ES-I3 (cell line): ENCODE results near the gene RIC1.
"Not testable (repeated sequence)": the region's sequence is repeated elsewhere in the genome, so short reads cannot be mapped to it uniquely, and the experiment has no call there.

Experiments used
- H3K36me3 ChIP-seq: 2 replicates; pipeline ENCODE4 v1.6.1; 2013; ENCODE audit warnings: mild to moderate bottlenecking, low read length, control low read depth, moderate library complexity; ENCODE audit not compliant: insufficient read depth
- H3K4me1 ChIP-seq: 2 replicates; pipeline ENCODE4 v1.6.1; 2013; ENCODE audit warnings: mild to moderate bottlenecking, control low read depth, low read length; ENCODE audit not compliant: insufficient read depth
- H3K9ac ChIP-seq: 2 replicates; pipeline ENCODE4 v1.6.1; 2013; ENCODE audit warnings: low read depth, mild to moderate bottlenecking, low read length, moderate library complexity
- H3K9me3 ChIP-seq: 2 replicates; pipeline ENCODE4 v1.6.1; 2013; ENCODE audit warnings: mild to moderate bottlenecking, low read length, moderate library complexity; ENCODE audit not compliant: control insufficient read depth, insufficient read depth

The RIC1 gene

GRCh38 chr9:5631026-5631425 is 2.1 kb downstream of the RIC1 start:
- Histone ChIP-seq H3K4me1 (peaks cover 26% of the 10 kb centered on the region), H3K9me3 (no peaks in the 10 kb centered on the region), H3K9ac (peak overlapping the region; percentile 17; the same call in 1 of the 2 replicates), H3K36me3 (no peaks in the 10 kb centered on the region)

- Histone ChIP-seq H3K36me3 (no peaks in the 10 kb centered on the region), H3K4me1 (peaks cover 21% of the 10 kb centered on the region), H3K9ac (no peak overlapping the region), H3K9me3 (no peaks in the 10 kb centered on the region)
Measured at GRCh38 chr9:5632540-5632939, 3.6 kb downstream of the RIC1 start.

DNA sequence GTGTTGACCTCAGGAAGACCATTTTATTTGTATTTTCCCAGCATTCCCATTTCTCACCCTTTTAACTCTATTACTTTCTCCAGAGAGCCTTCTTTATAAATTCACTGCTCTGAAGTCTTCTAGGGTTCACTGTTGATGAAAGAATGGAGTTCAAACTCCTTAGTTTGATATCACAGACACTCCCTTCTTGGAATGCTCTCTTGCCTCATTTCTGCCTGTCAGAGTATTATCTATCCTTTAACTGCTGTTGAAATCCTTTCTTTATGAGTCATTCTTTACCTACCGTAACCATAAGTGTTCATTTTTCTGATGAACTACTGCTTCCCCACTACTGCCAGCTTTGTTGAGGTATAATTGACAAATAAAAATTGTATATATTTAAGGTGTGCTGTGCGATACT is 4.3 kb downstream of the RIC1 start:
- no peaks in the 10 kb centered on the region for H3K36me3 ChIP-seq
- peaks cover 21% of the 10 kb centered on the region for H3K4me1 ChIP-seq
- H3K9ac ChIP-seq, result no peak overlapping the region
- no peaks in the 10 kb centered on the region for H3K9me3 ChIP-seq

- Histone ChIP-seq H3K4me1 (peaks cover 21% of the 10 kb centered on the region), H3K9ac (no peak overlapping the region), H3K36me3 (no peaks in the 10 kb centered on the region), H3K9me3 (no peaks in the 10 kb centered on the region; the same call in 1 of the 2 replicates)
Measured at GRCh38 chr9:5635390-5635789, 6.5 kb downstream of the RIC1 start.

- Histone ChIP-seq H3K36me3 (no peaks in the 10 kb centered on the region), H3K9ac (no peak overlapping the region), H3K4me1 (no peaks in the 10 kb centered on the region), H3K9me3 (no peaks in the 10 kb centered on the region; the same call in 1 of the 2 replicates)
Measured at GRCh38 chr9:5639816-5640215, 10.9 kb downstream of the RIC1 start.

DNA sequence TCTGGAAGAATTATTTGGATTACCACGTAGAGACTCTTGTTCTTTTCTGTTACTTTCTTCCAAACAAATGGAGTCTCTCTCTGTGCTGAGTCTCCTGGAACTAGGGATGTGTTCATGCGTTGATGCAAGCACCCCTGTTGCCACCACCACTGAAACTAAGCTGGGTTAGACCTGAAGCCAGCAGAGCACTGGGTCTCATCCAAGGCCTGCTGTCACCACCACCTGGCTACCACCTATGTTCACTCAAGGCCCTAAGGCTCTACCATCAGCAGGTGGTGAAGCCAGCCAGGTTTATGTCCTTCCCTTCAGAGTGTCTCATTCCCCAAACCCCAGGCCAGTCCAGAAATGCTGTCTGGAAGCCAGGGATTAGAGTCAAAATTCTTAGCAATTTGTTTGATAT is 13.3 kb downstream of the RIC1 start:
- H3K36me3 ChIP-seq, result no peaks in the 10 kb centered on the region
- no peaks in the 10 kb centered on the region for H3K4me1 ChIP-seq
- no peak overlapping the region for H3K9ac ChIP-seq
- no peaks in the 10 kb centered on the region; the same call in 1 of the 2 replicates for H3K9me3 ChIP-seq

DNA sequence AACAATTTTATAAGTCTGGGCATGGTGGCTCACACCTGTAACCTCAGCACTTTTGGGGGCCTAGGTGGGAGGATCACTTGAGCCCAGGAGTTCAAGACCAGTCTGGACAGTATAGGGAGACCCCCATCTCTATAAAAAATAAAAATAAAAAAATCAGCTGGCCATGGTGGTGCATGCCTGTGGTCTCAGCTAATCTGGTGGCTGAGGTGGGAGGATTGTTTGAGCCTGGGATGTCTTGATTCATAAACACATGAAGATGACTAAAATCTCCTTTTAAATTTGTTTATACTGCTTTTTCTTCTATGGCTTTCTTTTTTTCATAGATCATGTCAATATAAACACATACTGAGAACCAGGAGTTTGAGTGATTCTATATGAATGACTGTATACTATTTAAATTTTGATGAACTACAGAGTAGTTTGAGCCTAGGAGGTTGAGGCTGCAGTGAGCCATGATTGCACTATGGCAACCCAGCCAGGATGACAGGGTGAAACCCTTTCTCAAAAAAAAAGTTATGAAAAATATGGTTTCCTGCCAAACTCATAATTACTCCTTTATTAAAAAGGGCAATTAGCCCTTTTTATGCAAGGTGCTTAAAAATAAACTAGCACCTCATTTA is 14.2 kb downstream of the RIC1 start:
- no peaks in the 10 kb centered on the region; the same call in 1 of the 2 replicates for H3K9me3 ChIP-seq
- no peak overlapping the region for H3K9ac ChIP-seq
- H3K36me3 ChIP-seq, result no peaks in the 10 kb centered on the region
- no peaks in the 10 kb centered on the region for H3K4me1 ChIP-seq

GRCh38 chr9:5644501-5644900 is 15.6 kb downstream of the RIC1 start:
- Histone ChIP-seq H3K9me3 (no peaks in the 10 kb centered on the region), H3K36me3 (no peaks in the 10 kb centered on the region)

DNA sequence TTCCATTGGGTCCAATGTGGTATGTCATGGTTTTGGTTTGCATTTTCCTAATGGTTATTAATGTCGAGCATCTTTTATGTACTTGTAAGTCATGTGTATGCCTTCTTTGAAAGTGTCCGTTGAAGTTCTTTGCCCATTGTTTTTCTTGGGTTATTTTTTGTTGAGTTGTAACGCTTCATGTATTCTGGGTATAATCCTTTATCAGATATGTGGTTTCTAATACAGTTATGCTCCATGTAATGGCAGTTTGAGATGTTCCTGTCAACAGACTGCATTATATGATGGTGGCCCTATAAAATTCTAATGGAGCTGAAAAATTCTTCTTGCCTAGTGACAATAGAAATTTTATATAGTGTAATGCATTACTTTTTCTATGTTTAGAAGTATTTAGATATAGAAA is 17.2 kb downstream of the RIC1 start:
- H3K9me3 ChIP-seq, result no peaks in the 10 kb centered on the region
- H3K4me1 ChIP-seq, result no peaks in the 10 kb centered on the region
- 0 out of 2 replicates have a peak, but pooled peaks cover 2% of the 10 kb centered on the region for H3K36me3 ChIP-seq

More at GRCh38 chr9:5644501-5644900, 15.6 kb downstream of the RIC1 start:
- Histone ChIP-seq H3K9ac (no peak overlapping the region), H3K4me1 (no peaks in the 10 kb centered on the region)

GRCh38 chr9:5650356-5651105 is 21.6 kb downstream of the RIC1 start:
- H3K36me3 ChIP-seq, result 0 out of 2 replicates have a peak, but pooled peaks cover 3% of the 10 kb centered on the region
- no peaks in the 10 kb centered on the region for H3K4me1 ChIP-seq
- no peaks in the 10 kb centered on the region; the same call in 1 of the 2 replicates for H3K9me3 ChIP-seq
- H3K9ac ChIP-seq, result no peak overlapping the region

More for the DNA sequence above, 17.2 kb downstream of the RIC1 start:
- H3K9ac ChIP-seq, result no peak overlapping the region

DNA sequence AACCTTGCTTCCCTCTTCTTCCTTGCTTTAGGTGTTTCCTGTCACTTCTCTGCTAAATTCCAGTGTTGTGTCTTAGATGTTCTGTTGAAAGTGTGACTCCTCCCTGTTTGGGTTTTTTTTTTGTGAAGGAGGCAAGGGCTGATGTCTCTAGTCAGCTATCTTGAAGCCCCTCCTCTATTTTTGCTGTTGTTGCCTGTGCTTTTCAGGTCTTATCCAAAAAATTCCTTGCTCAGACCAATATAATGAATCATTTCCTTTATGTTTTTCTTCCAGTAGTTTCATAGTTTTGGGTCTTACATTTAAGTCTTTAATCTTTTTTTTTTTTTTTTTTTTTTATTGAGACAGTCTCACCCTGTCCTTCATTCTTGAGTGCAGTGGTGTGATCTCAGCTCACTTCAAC is 22.3 kb downstream of the RIC1 start:
- H3K9me3 ChIP-seq, result no peaks in the 10 kb centered on the region; the same call in 1 of the 2 replicates

GRCh38 chr9:5652821-5653220 is 23.9 kb downstream of the RIC1 start:
- Histone ChIP-seq H3K9me3 (no peaks in the 10 kb centered on the region; the same call in 1 of the 2 replicates), H3K36me3 (0 out of 2 replicates have a peak, but pooled peaks cover 3% of the 10 kb centered on the region), H3K9ac (no peak overlapping the region)

More for the DNA sequence above, 22.3 kb downstream of the RIC1 start:
- Histone ChIP-seq H3K36me3 (0 out of 2 replicates have a peak, but pooled peaks cover 3% of the 10 kb centered on the region), H3K4me1 (no peaks in the 10 kb centered on the region), H3K9ac (no peak overlapping the region)

DNA sequence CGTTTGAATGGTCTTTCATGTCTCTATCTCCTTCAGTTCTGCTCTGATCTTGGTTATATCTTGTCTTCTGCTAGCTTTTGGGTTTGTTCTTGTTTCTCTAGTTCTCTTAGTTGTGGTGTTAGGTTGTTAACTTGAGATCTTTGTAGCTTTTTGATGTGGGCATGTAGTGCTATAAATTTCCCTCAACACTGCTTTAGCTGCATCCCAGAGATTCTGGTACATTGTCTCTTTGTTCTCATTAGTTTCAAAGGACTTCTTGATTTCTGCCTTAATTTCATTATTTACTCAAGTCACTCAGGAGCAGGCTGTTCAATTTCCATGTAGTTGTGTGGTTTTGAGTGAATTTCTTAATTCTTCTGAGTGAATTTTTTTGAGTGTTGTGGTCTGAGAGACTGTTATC is 33.9 kb downstream of the RIC1 start:
- not testable (repeated sequence) for H3K36me3 ChIP-seq, H3K9me3 ChIP-seq, H3K9ac ChIP-seq, H3K4me1 ChIP-seq

More at GRCh38 chr9:5652821-5653220, 23.9 kb downstream of the RIC1 start:
- H3K4me1 ChIP-seq, result no peaks in the 10 kb centered on the region

DNA sequence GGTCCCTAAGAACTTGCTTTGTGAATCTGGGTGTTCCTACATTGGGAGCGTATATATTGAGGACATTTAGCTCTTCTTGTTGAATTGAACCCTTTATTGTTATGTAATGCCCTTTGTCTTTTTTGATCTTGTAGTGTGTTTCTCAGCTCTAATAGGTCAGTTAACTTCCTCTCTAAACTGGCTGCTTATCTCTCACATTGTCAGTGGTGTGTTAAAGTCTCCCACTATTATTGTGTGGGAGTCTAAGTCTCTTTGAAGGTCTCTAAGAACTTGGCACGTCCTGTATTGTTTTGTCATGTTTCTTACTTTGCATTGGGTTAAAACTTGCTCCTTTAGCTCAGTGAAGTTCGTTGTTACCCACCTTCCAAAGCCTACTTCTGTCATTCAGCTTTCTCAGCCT is 36.2 kb downstream of the RIC1 start:
- H3K9ac ChIP-seq, result no peak overlapping the region
- H3K36me3 ChIP-seq, result no peaks in the 10 kb centered on the region
- H3K4me1 ChIP-seq, result no peaks in the 10 kb centered on the region
- no peaks in the 10 kb centered on the region; the same call in 1 of the 2 replicates for H3K9me3 ChIP-seq

- H3K4me1 ChIP-seq, result peaks cover 4% of the 10 kb centered on the region; the same call in 1 of the 2 replicates
- no peak overlapping the region for H3K9ac ChIP-seq
- no peaks in the 10 kb centered on the region for H3K36me3 ChIP-seq
- H3K9me3 ChIP-seq, result peaks cover 2% of the 10 kb centered on the region; the same call in 1 of the 2 replicates
Measured at GRCh38 chr9:5667391-5667790, 38.5 kb downstream of the RIC1 start.
